Stimulated activated CD8-positive, alpha-beta memory T cell treated with anti-CD3 and anti-CD28 coated beads, Interleukin-2, amount 100 ng/mL, for 48 hours (primary cell): Measurements from ENCODE around the gene MYB.
A peak's percentile ranks its signal among the peaks of the same experiment; 100 is the strongest.
"Not testable (repeated sequence)": the region's sequence is repeated elsewhere in the genome, so short reads cannot be mapped to it uniquely, and the experiment has no call there.

Experiments used
- DNase-seq, 2 donors: peaks; one replicate each; pipeline ENCODE4 v3.0.0-alpha.2; 2020; ENCODE audit warnings: low read depth in 2 of 2

Gene MYB

DNA sequence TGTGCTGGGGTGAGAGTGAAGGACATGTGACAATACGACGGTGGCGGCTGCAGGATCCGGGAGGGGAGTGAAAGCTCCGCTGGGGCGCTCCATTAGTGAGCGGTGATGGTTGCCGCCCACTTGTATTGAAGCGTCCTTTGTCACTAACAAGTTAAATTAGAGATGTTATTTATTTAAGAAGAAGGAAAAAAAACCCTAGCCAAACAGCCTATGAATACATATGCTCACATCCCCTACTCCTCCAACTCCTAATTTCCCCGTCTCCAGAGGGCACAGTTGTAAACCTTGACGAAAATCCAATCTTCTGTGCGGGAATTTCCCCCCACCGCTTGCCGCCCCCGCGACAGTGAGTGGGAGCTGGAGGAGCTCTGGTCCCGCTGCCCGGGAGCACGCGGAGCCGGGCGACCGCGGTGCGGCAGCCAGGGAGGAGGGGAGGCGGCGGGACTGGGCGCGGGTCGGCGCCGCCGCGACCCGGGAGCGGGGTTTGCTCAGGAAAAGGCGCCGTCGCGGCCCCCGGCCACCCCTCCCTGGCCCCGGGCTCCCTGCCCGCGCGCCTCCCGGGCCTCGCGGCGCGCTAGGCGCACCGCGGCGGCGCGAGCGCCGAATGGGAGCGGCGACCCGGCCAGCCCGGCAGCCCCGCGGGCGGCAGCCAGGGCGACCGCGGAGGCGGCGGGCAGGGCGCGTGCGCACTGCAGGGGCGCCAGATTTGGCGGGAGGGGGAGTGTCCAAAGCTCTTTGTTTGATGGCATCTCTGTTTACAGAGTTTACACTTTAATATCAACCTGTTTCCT, at the start of gene MYB:
Gene MYB (plus strand): TSS at position 767 of the 791 bp plus-strand sequence. CDS start 206 bp downstream, outside the sequence.
- DNase-seq: peak; percentile 58 to 63

DNA sequence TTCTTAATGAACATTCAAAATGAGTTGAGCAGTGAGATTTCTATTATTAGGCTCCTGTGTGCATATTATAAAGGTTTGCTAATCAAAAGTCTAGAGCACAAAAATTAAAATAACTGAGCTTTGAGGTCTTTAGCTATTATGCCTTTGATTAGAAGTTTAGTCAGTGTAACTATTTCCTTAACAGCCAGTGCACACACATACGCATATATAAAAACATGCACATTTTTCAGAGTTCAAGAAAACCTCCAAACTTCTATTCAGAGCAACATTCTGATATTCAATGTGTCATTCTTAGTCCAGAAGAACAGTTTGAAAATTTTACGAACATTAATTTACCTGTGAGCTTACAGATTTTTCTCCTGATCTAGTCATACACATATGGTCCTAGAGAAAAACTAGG, 48.3 kb upstream of the MYB start:
- no peak for DNase-seq

DNA sequence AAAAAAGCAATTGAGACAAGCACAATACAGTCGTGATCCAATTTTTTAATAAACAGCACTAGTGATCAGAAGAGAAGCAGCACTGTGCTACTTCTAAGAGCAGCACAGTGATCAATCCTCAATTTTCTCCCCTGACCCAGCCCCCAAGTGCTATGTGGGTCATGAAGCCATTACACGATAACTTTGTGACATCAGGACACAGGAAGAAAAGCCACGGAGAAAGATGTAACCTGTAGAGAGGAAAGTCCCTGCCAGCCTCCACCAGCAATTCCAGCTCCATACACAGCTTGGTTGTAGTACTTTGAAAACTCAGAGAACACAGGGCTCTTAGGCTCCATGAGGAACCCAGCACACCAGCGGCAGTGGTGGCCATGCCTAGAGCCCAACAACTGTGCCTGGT, 45.3 kb upstream of the MYB start:
- no peak for DNase-seq

DNA sequence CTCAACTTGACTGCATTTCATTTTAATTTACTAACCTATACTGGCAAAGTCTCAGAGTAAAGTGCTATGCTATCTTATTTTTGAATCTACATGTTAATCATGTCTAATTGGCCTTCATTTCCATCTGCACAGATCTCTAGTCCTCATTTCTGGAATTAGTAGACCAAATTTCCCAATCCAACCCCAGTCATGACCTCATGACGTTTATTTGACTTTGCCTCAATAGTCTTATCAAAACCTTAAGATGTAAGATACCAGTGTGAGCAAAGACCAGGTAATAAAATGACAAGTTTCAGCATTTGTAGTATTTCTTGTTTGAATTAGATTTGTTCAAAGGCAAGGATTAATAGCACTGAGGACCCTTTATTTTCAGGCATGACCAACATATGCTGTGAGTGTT, 43.3 kb upstream of the MYB start:
- no peak for DNase-seq

DNA sequence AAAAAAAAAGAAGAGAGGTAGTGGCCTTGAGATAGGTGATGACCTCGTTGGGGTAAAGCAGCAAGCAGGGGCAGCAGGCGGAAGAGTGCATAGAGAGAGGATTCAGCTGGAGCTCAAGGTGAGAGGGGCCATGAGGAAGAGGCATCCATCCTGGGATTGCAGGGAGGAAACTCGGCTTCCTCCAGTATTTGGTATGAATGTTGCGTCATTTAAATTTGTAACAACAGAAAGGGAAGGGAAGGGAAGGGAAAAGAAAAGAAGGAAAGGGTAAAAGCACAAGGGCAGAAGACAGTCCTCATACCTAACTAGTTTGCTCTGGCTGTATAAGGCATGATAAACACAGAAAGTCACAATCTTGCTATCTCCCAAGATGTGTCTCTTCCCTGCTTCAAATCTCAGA, 39.9 kb upstream of the MYB start:
- DNase-seq: no peak

DNA sequence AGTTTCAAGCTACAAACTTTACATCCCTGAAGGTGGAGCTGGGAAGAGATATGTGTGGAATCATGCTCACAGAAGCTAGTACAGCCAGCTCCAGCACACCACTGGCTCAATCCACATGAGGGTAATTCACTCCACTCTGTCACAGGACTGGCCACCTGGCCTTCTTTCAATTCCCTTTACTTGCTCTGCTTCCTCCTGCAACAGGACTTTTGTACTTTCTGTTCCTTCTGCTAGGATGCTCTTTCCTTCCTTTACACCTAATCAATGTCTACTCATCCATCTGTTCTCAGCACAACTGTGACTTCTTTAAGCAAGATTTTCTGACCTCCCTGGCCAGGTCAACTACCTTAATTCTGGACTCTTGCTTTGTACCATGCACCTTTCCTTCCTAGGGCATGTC, 39.4 kb upstream of the MYB start:
- DNase-seq: no peak

DNA sequence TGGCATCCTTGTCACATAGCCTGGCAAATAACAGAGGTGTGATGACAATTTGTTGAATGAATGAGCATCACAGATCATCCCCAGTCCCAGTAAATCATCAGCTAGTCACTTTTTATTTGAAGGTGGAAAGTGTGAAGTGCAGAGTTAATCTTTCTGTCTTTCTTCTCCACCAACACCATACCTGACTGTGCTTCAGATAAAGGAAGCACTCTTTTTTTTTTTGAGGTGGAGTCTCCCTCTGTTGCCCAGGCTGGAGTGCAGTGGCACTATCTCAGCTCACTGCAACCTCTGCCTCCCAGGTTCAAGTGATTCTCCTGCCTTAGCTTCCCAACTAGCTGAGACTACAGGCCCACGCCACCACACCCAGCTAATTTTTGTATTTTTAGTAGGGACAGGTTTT, 38.9 kb upstream of the MYB start:
- not testable (repeated sequence) for DNase-seq

DNA sequence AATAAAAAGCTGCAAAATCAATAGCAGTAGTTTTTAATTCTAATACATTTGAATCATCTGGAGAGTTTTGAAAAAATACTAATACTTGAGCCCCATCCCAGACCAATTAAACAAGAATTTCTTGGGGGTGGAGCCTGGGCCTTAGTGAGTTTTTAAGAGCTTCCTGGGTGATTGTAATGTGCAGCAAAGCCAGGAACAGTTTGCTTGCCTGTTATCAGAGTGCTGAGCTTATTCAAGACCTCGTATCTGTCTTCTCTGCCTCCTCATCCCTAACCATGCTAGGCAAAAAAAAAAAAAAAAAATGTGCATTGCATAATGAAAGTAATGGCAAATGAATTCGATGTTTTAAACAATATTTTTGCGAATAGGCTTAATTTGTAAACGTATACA, 36.4 kb upstream of the MYB start:
- DNase-seq: no peak

DNA sequence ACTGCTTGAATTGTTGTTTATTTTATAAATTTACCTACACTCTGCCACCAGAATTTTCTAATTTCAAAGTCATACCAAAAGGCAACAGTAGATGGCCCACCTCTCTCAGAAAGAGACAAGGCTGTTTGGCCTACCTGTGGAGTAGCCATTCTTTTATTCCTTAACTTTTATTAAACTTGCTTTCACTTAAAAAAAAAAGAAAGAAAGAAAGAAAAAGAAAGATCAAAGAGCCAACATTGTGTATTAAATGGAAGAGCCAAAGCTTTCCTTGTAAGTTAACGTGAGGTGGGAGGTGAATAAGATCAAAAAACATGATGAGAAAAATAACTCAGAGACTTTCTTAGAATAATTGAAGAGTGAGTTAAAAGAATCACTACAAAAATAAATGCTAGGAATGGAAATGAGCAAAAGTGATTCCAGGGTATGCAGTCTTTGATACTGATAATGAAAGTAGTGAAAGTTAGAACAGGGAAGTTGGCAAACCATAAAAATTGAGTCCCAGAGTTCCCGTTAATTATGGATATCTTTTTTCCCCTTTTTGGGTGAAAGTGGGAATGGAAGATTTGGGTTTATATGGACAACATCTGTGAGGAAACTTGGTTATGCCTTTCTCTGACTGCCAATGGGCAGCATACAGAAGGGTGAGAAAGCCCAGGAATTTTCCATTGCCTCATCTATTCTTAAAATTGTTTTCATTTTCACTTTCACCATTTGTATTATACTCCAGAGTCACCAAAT, 35.9 kb upstream of the MYB start:
- no peak for DNase-seq

DNA sequence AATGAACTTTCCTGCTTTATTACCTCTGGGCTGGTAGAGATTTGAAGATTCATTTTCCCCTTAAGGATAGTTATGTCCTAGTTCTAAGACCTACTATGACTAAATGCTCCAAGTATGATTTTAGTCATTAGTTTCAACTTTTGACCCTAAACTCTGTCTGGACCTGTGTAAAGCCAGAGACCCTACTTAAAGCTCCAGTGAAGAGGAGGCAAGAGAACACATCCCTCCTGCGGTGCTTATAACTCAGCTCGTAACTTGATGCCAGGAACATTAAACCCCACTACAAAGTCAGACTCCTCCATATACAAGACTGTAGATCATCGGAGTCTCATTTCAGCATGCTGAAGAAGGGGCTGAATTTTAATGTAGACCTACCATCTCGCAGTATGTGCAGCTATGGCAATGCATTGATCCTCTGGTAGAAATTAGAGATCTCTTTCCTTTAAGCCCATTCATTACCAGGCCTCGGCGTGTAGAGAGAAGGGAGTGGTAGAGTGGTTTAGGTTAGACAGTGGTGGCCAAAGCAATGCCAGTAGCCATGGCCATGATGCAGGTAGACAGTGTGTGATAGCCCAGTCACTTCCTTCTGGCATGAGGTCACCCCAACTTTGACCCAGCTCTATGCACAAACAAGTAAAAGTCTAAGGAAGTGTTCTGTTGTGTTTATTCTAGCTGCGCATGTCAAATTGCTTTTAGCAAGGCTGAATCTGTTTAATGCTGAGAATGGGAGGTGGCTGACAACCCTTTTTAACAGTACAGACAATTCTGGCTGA, 34.8 kb upstream of the MYB start:
- DNase-seq: no peak

DNA sequence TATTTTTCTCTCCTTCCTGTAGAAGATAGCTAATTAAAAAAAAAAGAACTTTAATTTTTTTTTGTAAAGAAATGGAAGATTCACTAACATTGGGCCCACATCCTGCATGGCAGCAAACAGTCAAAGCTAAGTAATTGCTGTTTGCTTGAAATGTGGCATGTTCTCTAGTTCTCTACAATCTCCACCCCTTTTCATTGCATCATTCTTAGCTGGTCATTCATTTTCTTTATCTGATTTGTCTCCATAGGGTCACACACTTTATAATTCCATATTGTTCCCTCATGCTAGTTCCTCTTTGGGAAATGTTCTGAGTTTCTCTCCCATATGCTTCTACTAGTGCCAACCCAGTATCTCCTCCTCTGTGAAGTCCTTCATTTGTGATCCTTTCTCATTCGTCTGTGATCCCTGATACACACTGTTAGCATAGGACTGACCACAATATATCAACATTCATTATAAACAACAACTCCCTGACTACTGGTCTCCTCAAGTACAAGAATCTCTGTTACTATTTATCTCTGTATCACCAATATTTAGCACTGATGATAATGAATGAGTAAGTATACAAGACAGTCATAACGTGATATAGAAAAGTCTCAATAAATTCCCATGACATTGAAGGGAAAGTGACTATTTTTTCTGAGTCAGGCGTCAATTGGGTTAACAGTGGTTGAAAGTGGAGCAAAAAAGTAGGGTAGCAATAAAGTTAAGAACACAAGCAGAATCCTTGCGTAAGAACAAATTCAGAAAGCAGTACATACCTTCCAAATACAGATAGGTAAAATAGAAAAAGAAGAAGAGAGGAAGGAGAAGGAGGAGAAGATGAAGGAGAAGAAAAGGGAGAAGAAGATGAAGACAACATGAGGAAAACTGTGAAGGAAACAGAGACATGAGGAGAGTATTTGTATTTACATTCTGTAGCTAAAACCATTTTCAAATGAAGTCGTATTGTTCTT, 33.2 kb upstream of the MYB start:
- no peak for DNase-seq

DNA sequence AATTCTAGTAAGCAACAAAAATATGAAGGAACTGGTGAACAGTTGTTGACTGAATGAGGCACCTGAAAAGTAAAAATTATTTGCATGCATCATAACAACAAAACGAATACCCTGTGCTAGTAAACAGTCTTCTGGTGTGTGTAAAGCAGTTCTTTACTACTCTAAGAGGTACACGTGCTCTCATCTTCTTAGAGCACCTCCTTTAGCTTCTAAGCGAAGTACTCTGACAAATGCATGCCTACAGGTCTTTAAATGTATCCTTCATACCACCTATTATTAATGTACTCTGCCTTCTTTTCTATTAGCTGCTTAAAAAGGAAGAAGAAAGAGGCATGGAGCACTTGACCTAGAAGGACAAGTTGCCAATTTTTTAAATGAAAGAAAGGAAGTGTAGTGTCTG, 32.2 kb upstream of the MYB start:
- no peak for DNase-seq

DNA sequence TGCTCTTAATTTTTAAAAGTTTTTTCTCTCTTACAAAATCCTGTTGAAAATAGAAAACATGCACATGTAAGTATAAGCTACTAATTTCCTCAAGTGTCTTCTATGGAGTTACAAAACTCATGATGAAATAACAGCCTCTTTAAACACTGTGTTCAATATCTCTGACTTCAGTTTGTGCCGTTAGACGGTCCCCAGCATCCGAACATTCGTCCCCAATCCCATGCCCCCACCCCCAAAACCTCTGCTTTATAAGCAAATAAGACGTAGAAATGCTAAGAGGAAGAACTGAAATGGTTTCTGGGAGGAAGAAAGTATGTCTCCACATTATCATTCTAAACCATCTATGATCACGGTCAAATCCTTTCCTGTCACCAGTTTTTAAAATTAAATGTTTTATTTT, 31.7 kb upstream of the MYB start:
- no peak for DNase-seq

DNA sequence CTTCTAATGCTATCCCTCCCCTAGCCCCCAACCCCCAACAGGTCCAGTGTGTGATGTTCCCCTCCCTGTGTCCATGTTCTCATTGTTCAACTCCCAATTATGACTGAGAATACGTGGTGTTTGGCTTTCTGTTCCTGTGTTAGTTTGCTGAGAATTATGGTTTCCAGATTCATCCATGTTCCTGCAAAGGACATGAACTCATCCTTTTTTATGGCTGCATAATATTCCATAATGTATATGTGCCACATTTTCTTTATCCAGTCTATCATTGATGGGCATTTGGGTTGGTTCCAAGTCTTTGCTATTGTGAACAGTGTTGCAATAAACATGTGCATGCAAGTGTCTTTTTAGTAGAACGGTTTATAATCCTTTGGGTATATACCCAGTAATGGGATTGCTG, 30.6 kb upstream of the MYB start:
- not testable (repeated sequence) for DNase-seq

DNA sequence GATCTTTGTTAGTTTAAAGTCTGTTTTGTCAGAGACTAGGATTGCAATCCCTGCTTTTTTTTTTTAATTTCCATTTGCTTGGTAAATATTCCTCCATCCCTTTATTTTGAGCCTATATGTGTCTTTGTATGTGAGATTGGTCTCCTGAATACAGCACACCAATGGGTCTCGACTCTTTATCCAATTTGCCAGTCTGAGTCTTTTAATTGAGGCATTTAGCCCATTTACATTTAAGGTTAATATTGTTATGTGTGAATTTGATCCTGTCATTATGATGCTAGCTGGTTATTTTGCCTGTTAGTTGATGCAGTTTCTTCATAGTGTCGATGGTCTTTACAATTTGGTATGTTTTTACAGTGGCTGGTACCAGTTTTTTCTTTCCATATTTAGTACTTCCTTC, 27.0 kb upstream of the MYB start:
- not testable (repeated sequence) for DNase-seq

DNA sequence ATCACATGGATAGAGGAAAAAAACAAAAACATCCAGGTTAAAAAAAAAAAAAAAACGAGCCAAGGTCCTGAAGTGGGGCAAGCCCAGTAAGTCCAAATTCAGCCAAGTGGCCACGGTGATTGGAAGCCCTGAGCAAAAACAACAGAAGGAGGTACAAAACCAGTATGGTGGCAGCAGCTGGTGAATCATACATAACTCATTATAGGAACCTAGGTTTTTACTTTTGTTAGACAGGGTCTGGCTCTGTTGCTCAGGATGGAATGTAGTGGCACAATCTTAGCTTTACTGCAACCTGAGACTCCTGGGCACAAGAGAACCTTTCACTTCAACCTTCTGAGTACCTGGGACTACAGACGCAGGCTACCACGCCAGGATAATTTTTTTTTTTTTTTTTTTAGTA, 22.7 kb upstream of the MYB start:
- DNase-seq: no peak

DNA sequence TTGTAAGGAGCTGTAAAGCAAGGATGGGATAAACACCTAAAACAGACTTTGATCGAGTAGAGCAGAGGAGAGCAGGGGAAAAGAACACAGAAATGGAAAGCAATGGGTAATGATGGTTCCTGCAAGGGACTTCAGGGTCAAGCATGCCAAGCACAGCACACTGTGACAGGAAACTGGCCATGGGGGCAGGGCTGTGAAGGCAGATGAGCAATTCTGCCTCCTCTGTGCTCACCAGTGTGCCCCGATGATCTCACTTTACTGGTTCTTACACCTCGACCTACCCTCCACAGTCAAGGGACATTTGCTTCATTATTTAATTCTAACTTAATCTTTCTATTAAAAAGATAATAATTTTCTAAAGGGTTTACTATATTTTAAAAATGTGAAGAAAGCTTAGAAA, 21.6 kb upstream of the MYB start:
- peak; percentile 40 to 46 for DNase-seq

DNA sequence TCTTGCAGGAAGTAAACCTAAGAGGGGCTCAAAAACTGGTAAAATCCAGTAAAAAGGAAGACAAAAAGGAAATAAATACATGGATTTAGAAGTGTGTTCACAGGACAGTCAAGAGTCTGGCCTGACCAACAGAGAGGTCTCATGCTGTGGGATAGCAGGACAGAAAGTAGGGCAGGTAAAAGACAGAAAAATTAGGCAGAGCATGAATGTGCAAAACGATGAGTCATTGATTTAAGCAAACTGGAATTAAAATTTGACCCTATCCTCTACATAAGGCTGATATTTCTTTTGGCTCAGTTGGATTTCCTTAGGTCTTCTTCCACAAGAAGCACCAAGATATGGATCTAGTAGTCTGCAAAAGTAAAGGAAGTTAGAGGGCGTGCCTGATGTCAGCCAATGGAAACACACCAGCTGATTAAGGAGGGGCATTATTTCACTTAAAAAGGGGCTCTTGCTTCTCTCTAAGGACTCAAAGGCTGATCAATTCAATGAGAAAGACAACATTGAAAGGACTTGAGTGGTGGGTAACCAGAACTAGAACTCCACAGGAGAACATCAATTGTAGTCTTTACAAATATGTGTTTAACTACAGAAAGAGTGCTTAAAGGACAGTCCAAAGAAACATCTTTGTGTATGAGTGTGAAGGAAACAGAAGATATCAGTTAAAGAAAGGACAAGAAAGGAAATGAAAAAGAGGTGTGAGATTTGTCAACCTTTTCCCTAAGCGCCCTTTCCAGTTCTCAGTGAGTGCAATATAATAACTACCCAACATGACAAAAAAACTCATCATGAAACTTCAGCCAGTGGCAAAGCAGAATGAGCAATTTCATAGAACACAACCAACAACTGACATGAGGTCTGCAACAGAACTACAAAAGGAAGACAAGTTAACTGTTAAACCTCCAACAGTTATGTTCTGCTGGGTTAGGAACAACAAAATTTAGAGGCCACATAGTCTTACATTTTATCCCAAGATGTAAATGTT, 19.4 kb upstream of the MYB start:
- no peak for DNase-seq

DNA sequence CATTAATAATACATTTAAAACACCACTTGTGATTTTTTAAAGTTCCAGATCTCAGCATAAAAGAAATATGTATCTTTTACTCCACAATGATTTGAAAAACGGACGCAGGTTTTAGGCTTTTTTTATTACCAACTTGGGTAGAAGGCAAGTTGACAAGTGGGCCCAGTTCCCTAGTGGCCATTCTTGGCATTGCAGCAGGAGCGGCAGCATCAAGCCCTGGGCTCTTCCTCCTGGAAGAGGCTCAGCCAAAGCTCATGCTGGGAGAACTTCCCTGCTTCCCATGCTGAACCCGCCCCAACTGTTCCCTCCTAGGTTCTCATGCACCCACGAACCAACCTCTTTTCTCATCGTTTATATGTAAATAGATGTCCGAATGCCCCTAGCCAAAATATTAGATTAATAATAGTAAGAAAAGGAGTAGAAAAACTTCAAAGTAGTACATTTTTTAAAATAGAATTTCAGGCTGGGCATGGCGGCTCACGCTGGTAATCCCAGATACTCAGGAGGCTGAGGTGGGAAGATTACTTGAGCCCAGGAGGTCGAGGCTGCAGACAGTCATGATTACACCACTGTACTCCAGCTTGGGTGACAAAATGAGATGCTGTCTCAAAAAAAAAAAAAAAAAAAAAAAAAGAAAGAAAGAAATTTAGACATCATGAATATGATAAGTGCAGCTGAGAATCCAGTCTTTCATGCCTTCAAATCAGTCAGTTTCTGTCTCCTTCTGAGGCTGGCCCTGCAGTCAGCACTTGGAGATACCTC, 18.2 kb upstream of the MYB start:
- peak in 1 of 2 donors; percentile 28 for DNase-seq

DNA sequence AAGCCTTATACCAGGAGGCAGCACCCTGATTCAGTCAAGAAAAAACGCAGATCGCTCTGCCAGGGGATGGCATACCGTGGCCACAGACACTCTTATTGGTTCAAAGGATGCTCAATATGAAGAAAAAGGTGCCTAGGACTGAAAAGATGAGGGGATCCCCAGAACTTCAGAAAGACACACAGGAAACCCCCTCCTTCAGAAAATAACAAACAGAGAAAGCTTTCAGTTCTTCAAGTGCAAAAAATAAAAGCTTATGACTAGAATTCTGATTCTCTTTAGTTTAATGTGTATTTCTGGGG, 17.7 kb upstream of the MYB start:
- DNase-seq: no peak
